K562 (cell line): ENCODE data around the gene TMEM161B. TPM values are rescaled to one million over a fixed set of nuclear protein-coding genes. Genes with fewer than 3 reads are reported as not detected.

Source experiments
- ATAC-seq: fragments of 200-7000 bp; cut with Tn5 transposase; 3 replicates; pipeline ENCODE4 v1.9.1; 2020; ENCODE audit warnings: moderate library complexity
- BruUV-seq: library from RNA; stranded (reverse); fragments of 400-500 nt; replicated peaks from 2 replicates; lab custom pipeline; 2021; lab: Mats Ljungman, UMichigan
- CTCF ChIA-PET: fragments of 300-600 bp; formaldehyde crosslinking; extraction: SDS; loops from one replicate; lab custom pipeline; 2021; ENCODE audit warnings: low intra/inter-chr PET ratio; lab: Yijun Ruan, JAX
- POLR2A ChIA-PET: fragments of 300-600, 350-650 bp; sonication (Branson Sonifier 250); formaldehyde crosslinking; extraction: SDS; loops from one replicate; lab custom pipeline; 2021; ENCODE audit warnings: antibody characterized with exemption, inconsistent platforms; lab: Yijun Ruan, JAX
- DNase-seq, 4 experiments: peaks; one replicate each; pipeline versions ENCODE4 v3.0.0 to v3.0.0-alpha.2; 2011 to 2018; ENCODE audit warnings: low spot score in 3 of 4, mixed read lengths in 3 of 4; ENCODE audit errors: extremely low read depth in 1 of 4
- FAIRE-seq: peaks from 2 replicates; lab custom pipeline; 2011; peaks lifted over from hg19 to GRCh38; lab: Jason Lieb, UNC
- H2AFZ ChIP-seq: 2 replicates; pipeline ENCODE4 v1.6.0; 2011; ENCODE audit warnings: low read depth, low read length, control low read depth, inconsistent platforms
- H3K27ac ChIP-seq: fragments of 200-600 bp; 3 replicates; pipeline ENCODE4 v1.8.0; 2011; ENCODE audit warnings: low read depth, mild to moderate bottlenecking, control low read depth, inconsistent platforms, low read length, moderate library complexity, mixed read lengths; ENCODE audit errors: extremely low read depth
- H3K27me3 ChIP-seq, 2 experiments: fragments of 300-600 bp in 1 of 2; 2 replicates in 1 of 2; 3 replicates in 1 of 2; pipeline versions ENCODE4 v1.6.0 to v1.8.0; 2011; ENCODE audit warnings: inconsistent platforms in 2 of 2, low read length in 2 of 2, mild to moderate bottlenecking in 1 of 2, mixed read lengths in 1 of 2, moderate library complexity in 1 of 2; ENCODE audit not compliant: control insufficient read depth in 2 of 2, insufficient read depth in 2 of 2
- H3K36me3 ChIP-seq: fragments of 300-600 bp; 3 replicates; pipeline ENCODE4 v1.8.0; 2011; ENCODE audit warnings: mild to moderate bottlenecking, low read length, inconsistent platforms; ENCODE audit not compliant: control insufficient read depth, insufficient read depth
- H3K4me1 ChIP-seq, 2 experiments: fragments of 200-600 bp in 1 of 2; replicated peaks in 1 of 2; 2 replicates in 1 of 2; 3 replicates in 1 of 2; pipeline versions ENCODE4 v1.5.1 to v1.8.0; 2011; ENCODE audit warnings: inconsistent platforms in 2 of 2, low read length in 2 of 2, mild to moderate bottlenecking in 1 of 2, mixed read lengths in 1 of 2, moderate library complexity in 1 of 2; ENCODE audit not compliant: control insufficient read depth in 2 of 2, insufficient read depth in 2 of 2
- H3K4me2 ChIP-seq: 2 replicates; pipeline ENCODE4 v1.6.1; 2011; ENCODE audit warnings: low read length, control low read depth, inconsistent platforms, mixed read lengths; ENCODE audit not compliant: insufficient read depth
- H3K4me3 ChIP-seq: fragments of 200-600 bp; sonication (generic), shearing (Covaris generic); 2 replicates; pipeline ENCODE4 v1.5.1; 2016; ENCODE audit warnings: control low read depth, inconsistent platforms
- H3K79me2 ChIP-seq: fragments of 200-600 bp; 3 replicates; pipeline ENCODE4 v1.8.0; 2011; ENCODE audit warnings: low read length, inconsistent platforms; ENCODE audit not compliant: control insufficient read depth, insufficient read depth
- H3K9ac ChIP-seq, 2 experiments: 2 replicates each; pipeline versions ENCODE4 v1.6.0 to v1.6.1; 2011; ENCODE audit warnings: low read depth in 2 of 2, low read length in 2 of 2, control low read depth in 1 of 2, inconsistent platforms in 1 of 2, mild to moderate bottlenecking in 1 of 2, mixed read lengths in 1 of 2; ENCODE audit not compliant: insufficient read depth in 1 of 2
- H3K9me1 ChIP-seq: one replicate; pipeline ENCODE4 v1.6.0; 2011; ENCODE audit warnings: inconsistent platforms, mild to moderate bottlenecking, low read length, moderate library complexity; ENCODE audit not compliant: control insufficient read depth, insufficient read depth
- H3K9me3 ChIP-seq: replicated peaks from 2 replicates; pipeline ENCODE4 v1.5.1; 2011; ENCODE audit warnings: low read depth, low read length, inconsistent platforms; ENCODE audit not compliant: control insufficient read depth, insufficient read depth
- H4K20me1 ChIP-seq: replicated peaks from 2 replicates; pipeline ENCODE4 v1.6.1; 2011; ENCODE audit warnings: low read length, inconsistent platforms, mixed read lengths; ENCODE audit not compliant: control insufficient read depth, insufficient read depth
- SMARCA4 ChIP-seq: fragments of 450-650 bp; IDR thresholded peaks from 2 replicates; pipeline ENCODE4 v1.6.1; 2016
- WGBS: fragments of 100-300 bp; shearing (Covaris generic); methylation state at CpG from one replicate; pipeline ENCODE4 v1.1.6; 2016; ENCODE audit warnings: low coverage, mixed read lengths; ENCODE audit not compliant: insufficient coverage; ENCODE audit errors: missing lambda C conversion rate; 5-methylcytosine and 5-hydroxymethylcytosine counted together
- in situ Hi-C: fragments of 300-500 bp; cut with MboI; formaldehyde crosslinking; loops from 4 replicates; pipeline ENCODE4 v1.15.0; 2018; ENCODE audit warnings: inconsistent platforms, mixed read lengths
- intact Hi-C: fragments of 100-400 bp; cut with micrococcal nuclease; formaldehyde crosslinking; loops from 2 replicates; pipeline ENCODE4 v1.14.2; 2022
- polyA plus RNA-seq, 8 experiments: library from polyadenylated mRNA; depleted of rRNA in 4 of 8; stranded (reverse) in 5 of 8; unstranded in 3 of 8; fragments of >200 nt; fragmentation: Nextera tagmentation in 2 of 8; fragmentation: Illumina TruSeq in 1 of 8; extraction: Ambion mirVana in 2 of 8; extraction: Trizol in 1 of 8; gene quantifications; 2 replicates each; pipeline versions ENCODE4 v1.2.1 to v1.2.3, GENCODE V29; 2011 to 2014; ENCODE audit warnings: inconsistent platforms in 1 of 8, missing spikeins in 1 of 8
- total RNA-seq, 7 experiments: library from RNA; depleted of rRNA in 6 of 7; stranded (reverse); fragments of >200 nt in 6 of 7; fragmentation: Illumina TruSeq in 2 of 7; extraction: Trizol in 2 of 7; gene quantifications; 2 replicates each; pipeline versions ENCODE4 v1.2.1 to v1.2.3, GENCODE V29; 2011 to 2021; ENCODE audit warnings: low replicate concordance in 1 of 7
- TF ChIP-seq, protein P1 (sequence below): fragments of 200-400 bp; formaldehyde crosslinking; IDR thresholded peaks from 2 replicates; pipeline ENCODE4 v1.6.1; 2017; ENCODE audit warnings: mild to moderate bottlenecking, low read depth, low read length, moderate library complexity
- TF ChIP-seq, protein P2 (sequence below): IDR thresholded peaks from 2 replicates; pipeline ENCODE4 v1.6.1; 2011; ENCODE audit warnings: borderline replicate concordance, low read depth, mild to moderate bottlenecking, moderate library complexity, low read length; ENCODE audit not compliant: insufficient read depth, poor library complexity, severe bottlenecking
- TF ChIP-seq, protein P3 (sequence below): sonication (generic); formaldehyde crosslinking; IDR thresholded peaks from 2 replicates; pipeline ENCODE4 v1.8.0; 2022; ENCODE audit warnings: missing genetic modification reagents, mild to moderate bottlenecking, borderline replicate concordance

The TMEM161B gene
- total and polyA plus RNA-seq, 9 of the 15 experiments (the other 6 are each of a cell fraction or from before 2014, with no cell fraction given) = 18.9 to 57.1 (median 40.6) TPM

DNA sequence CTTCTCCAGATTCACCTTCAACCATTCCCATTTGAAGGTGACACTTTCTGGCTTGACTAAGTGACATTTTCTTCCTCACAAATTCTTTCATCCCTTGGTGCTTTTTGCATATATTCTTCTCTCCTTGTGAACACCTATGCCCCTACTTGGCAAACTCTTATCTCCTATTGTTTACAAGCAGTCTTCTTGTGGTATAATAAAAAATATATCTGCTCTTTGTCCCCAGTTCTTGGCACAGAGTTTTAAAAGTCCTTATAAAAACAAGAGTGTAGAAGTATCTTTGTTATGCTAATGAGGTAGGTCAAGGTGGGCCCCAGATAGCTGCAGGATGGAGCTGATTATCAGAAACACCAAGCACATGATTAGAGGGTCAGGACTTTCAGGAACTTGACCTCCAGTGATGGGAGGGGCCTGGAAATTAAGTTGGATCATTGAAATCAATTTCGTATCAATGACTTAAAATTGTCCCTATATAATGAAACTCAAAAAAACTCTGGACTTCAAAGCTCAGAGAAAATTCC lies 38.0 kb downstream of the TMEM161B start (continued):
- no peak for TF ChIP-seq SMARCA4

DNA sequence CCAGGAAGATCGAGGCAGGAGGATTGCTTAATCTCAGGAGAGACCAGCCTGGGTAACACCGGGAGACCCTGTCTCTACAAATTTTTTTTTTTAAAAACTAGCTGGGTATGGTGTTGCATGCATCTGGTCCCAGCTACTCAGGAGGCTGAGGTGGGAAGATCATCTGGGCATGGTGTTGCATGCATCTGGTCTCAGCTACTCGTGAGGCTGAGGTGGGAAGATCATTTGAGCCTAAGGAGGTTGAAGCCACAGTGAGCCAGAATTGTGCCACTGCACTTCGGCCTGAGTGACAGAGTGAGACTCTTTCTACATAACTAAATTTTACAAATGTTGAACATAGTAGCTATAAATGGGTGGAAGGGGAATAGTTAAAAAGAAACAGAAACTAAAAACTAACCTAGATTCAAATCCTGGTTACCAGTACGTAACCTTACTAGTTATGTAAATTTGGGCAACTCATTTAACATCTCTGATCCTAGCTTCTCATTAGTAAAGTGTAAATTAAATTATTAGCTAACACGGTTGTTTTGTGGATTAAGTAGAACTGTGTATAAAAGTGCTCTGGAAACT lies 41.7 kb downstream of the TMEM161B start:
- ChIA-PET CTCF (no interaction called here), POLR2A (interaction anchor here (0.9 to 1.4 kb wide), 3 partner anchors 11 to 13 kb away, joined by 3 to 5 read pairs (median 3); no protein-coding TSS in a partner anchor)
- BruUV-seq = no TSS peak
- H2AFZ ChIP-seq = no peak overlapping the region
- H4K20me1 ChIP-seq = no peaks in the 10 kb centered on the region
- ATAC-seq (no peak), DNase-seq (no peak), FAIRE-seq (no peak)
- H3K27ac ChIP-seq = no peak overlapping the region
- H3K9ac ChIP-seq = no peak overlapping the region
- no peaks in the 10 kb centered on the region for H3K9me1 ChIP-seq
- H3K4me1 ChIP-seq = no peaks in the 10 kb centered on the region; a peak in 1 of 5 replicates
- no peaks in the 10 kb centered on the region for H3K27me3 ChIP-seq
- intact Hi-C loops (no loop called here), in situ Hi-C loops (no loop called here)
- peaks cover 58% of the 10 kb centered on the region for H3K36me3 ChIP-seq
- H3K4me2 ChIP-seq = no peak overlapping the region
- no peak overlapping the region for H3K4me3 ChIP-seq
- TF ChIP-seq, protein P1, sequence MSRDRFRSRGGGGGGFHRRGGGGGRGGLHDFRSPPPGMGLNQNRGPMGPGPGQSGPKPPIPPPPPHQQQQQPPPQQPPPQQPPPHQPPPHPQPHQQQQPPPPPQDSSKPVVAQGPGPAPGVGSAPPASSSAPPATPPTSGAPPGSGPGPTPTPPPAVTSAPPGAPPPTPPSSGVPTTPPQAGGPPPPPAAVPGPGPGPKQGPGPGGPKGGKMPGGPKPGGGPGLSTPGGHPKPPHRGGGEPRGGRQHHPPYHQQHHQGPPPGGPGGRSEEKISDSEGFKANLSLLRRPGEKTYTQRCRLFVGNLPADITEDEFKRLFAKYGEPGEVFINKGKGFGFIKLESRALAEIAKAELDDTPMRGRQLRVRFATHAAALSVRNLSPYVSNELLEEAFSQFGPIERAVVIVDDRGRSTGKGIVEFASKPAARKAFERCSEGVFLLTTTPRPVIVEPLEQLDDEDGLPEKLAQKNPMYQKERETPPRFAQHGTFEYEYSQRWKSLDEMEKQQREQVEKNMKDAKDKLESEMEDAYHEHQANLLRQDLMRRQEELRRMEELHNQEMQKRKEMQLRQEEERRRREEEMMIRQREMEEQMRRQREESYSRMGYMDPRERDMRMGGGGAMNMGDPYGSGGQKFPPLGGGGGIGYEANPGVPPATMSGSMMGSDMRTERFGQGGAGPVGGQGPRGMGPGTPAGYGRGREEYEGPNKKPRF = no peak
- TF ChIP-seq, protein P2, sequence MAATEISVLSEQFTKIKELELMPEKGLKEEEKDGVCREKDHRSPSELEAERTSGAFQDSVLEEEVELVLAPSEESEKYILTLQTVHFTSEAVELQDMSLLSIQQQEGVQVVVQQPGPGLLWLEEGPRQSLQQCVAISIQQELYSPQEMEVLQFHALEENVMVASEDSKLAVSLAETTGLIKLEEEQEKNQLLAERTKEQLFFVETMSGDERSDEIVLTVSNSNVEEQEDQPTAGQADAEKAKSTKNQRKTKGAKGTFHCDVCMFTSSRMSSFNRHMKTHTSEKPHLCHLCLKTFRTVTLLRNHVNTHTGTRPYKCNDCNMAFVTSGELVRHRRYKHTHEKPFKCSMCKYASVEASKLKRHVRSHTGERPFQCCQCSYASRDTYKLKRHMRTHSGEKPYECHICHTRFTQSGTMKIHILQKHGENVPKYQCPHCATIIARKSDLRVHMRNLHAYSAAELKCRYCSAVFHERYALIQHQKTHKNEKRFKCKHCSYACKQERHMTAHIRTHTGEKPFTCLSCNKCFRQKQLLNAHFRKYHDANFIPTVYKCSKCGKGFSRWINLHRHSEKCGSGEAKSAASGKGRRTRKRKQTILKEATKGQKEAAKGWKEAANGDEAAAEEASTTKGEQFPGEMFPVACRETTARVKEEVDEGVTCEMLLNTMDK = no peak
- TF ChIP-seq, protein P3, sequence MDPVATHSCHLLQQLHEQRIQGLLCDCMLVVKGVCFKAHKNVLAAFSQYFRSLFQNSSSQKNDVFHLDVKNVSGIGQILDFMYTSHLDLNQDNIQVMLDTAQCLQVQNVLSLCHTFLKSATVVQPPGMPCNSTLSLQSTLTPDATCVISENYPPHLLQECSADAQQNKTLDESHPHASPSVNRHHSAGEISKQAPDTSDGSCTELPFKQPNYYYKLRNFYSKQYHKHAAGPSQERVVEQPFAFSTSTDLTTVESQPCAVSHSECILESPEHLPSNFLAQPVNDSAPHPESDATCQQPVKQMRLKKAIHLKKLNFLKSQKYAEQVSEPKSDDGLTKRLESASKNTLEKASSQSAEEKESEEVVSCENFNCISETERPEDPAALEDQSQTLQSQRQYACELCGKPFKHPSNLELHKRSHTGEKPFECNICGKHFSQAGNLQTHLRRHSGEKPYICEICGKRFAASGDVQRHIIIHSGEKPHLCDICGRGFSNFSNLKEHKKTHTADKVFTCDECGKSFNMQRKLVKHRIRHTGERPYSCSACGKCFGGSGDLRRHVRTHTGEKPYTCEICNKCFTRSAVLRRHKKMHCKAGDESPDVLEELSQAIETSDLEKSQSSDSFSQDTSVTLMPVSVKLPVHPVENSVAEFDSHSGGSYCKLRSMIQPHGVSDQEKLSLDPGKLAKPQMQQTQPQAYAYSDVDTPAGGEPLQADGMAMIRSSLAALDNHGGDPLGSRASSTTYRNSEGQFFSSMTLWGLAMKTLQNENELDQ = no peak
- WGBS = 93% methylated on average over 6 of the region's 6 CpGs
- H3K9me3 ChIP-seq = no peaks in the 10 kb centered on the region
- H3K79me2 ChIP-seq = peaks cover 17% of the 10 kb centered on the region; the same call in 1 of the 3 replicates
